NCI-H146 (cell line): ENCODE measurements around the gene MEGF8.
A peak's percentile ranks its signal among the peaks of the same experiment; 100 is the strongest.

ENCODE experiments used
- DNase-seq: peaks from one replicate; lab custom pipeline; 2025; lab: John Stamatoyannopoulos, UW

Gene MEGF8

DNA sequence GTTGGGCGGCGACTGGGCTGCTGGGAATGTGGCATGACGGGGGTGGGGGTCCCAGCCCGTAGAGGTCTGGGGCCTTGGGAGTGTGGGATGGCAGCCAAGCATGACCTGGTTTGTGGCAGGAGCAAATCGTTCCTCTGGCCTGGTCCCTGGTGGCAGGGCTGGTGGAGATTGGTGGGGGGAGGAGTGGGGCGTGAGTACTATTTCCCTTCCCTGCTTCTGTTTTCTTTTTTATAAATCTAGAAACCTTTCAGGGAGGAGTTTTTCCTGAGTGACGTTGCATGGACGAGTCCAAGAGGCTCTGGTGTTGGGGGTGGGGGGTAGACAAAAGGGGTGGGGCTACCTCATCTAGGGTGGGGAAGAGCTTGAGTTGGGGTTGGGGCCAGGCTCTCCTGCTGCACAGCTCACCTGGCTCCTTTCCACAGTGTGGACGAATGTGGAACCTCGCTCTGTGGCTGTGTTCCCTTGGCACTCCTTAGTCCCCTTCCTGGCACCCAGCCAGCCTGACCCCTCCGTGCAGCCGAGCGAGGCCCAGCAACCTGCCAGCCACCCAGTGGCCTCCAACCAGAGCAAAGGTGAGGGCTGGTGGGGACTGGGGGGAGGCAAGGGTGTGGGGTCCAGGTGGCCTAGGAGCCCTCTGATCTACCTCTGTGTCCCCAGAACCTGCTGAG is 39.0 kb upstream of the MEGF8 start:
- no peak for DNase-seq

DNA sequence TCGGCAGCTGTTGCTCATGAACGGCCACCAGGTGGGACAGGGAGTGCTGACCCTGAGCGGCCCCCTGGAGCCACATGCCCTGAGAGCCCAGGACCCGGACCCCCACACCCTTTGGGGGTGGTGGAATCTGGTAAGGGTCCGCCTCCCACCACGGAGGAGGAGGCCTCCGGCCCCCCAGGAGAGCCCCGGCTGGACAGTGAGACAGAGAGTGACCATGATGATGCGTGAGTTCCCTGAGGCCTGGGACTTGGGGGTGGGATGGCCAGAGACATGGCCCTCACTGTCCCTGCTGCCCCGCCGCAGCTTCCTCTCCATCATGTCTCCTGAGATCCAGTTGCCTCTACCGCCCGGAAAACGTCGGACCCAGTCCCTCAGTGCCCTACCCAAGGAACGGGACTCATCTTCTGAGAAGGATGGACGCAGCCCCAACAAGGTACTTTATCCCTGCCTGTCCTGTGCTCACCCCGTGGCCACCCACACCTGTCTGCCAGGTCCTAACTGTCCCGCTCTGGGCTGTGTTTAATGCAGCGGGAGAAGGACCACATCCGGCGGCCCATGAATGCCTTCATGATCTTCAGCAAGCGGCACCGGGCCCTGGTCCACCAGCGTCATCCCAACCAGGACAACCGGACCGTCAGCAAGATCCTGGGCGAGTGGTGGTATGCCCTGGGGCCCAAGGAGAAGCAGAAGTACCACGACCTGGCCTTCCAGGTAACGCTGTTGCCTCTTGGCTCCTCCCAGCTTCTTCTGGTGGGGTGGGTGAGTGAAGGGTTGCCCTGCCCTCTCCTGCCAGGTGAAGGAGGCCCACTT is 38.2 kb upstream of the MEGF8 start:
- DNase-seq, result no peak

DNA sequence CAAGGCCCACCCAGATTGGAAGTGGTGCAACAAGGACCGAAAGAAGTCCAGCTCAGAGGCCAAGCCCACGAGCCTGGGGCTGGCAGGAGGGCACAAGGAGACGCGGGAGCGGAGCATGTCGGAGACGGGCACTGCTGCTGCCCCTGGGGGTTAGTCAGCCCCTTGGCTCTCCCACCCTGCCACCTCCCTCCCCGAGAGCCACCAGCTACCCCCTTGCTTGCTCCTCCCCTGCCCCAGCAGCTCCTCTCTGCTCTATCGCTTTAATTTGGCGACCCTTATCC is 37.7 kb upstream of the MEGF8 start:
- DNase-seq, result no peak

DNA sequence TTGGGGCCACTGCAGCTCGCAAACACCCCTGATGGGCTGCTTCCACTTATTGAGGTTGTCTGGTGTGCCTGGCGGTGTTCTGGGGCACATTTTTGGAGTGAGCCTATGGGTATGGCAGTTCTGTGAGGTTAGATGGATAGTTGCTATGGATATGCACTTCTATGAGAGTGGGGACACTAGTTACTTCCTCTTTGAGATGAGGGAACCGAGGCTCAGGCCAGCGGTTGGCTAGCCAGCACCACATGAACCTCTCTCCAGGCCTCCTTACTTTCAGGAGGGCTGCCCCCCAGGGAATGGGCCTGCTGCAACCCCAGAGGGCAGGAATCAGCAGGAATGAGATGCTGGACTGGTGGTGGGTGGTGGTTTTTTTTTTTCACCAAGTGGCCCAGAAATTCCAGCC is 37.0 kb upstream of the MEGF8 start:
- no peak for DNase-seq

DNA sequence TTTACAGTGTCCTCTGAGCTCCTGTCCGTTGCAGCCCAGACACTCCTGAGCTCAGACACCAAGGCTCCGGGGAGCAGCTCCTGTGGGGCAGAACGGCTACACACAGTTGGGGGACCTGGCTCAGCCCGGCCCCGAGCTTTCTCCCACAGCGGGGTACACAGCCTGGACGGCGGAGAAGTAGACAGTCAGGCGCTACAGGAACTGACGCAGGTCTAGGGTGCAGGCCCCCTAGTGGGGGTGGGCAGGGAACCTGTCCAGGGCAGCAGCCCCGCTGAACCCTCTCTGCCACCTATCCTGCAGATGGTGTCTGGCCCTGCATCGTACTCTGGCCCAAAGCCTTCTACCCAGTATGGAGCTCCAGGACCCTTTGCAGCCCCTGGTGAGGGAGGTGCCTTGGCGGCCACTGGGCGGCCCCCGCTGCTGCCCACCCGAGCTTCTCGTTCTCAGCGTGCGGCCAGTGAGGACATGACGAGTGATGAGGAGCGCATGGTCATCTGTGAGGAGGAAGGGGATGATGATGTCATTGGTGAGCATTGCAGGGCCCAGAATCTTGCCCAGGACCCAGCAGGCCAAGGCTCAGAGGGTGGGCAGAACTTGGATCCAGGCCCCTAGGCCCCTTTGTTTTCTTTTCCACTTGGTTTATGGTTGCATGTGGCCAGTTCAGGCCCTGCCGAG is 36.4 kb upstream of the MEGF8 start:
- DNase-seq, result no peak

DNA sequence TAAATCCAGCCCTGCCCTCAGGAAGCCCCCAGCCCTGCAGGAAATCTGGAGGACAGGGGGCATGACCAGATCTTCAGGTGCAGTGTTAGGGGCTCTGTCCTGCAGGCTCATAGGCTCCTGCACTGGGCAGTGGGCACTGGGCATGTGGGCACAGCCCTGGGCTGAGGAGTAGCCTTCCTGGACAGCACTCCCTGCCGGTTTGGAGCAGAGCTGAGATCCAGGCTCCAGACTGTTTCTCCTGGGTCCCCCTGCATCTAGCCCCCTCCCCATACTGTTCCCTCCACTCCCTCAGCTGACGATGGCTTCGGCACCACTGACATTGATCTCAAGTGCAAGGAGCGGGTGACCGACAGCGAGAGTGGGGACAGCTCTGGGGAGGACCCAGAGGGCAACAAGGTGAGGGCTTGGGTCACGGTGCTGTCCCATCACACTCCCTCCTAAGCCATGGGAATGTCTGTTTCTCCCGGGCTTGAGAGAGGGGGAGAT is 35.8 kb upstream of the MEGF8 start:
- DNase-seq, result no peak

DNA sequence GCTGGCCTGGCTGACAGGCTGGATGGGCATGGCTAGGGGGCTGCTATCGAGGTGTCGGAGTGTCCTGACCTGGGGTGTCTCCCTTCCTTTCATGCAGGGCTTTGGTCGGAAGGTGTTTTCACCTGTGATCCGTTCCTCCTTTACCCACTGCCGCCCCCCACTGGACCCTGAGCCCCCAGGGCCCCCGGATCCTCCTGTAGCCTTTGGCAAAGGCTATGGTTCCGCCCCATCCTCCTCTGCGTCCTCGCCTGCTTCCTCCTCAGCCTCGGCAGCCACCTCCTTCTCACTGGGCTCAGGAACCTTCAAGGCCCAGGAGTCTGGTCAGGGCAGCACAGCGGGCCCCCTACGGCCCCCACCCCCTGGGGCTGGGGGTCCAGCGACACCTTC is 35.3 kb upstream of the MEGF8 start:
- no peak for DNase-seq

DNA sequence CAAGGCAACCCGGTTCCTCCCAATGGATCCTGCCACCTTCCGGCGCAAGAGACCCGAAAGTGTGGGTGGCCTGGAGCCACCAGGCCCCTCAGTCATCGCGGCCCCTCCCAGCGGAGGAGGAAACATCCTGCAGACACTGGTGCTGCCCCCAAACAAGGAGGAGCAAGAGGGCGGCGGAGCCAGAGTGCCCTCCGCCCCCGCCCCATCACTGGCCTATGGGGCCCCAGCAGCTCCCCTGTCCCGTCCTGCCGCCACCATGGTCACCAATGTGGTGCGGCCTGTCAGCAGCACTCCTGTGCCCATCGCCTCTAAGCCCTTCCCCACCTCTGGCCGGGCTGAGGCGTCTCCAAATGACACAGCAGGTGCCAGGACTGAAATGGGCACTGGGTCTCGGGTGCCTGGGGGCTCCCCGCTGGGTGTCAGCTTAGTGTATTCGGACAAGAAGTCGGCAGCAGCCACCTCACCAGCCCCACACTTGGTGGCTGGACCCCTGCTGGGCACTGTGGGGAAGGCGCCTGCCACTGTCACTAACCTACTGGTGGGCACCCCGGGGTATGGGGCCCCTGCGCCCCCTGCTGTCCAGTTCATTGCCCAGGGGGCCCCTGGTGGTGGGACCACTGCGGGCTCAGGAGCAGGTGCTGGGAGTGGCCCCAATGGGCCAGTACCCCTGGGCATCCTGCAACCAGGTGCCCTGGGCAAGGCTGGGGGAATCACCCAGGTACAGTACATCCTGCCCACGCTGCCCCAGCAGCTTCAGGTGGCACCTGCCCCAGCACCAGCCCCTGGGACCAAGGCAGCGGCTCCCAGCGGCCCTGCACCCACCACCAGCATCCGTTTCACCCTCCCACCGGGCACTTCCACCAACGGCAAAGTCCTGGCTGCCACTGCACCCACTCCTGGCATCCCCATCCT is 34.7 kb upstream of the MEGF8 start:
- no peak for DNase-seq

DNA sequence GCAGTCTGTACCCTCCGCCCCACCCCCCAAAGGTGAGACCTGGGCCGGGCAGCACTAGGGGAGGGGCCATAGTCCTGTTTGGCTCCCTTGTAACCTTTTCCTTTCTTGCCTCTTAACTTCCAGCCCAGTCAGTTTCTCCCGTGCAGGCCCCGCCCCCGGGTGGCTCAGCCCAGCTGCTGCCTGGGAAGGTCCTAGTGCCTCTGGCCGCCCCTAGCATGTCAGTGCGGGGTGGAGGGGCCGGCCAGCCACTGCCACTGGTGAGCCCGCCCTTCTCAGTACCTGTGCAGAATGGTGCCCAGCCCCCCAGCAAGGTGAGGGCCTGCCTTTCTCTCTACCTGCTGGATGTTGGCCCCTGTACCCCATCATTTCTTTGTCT is 34.0 kb upstream of the MEGF8 start:
- DNase-seq, result no peak

DNA sequence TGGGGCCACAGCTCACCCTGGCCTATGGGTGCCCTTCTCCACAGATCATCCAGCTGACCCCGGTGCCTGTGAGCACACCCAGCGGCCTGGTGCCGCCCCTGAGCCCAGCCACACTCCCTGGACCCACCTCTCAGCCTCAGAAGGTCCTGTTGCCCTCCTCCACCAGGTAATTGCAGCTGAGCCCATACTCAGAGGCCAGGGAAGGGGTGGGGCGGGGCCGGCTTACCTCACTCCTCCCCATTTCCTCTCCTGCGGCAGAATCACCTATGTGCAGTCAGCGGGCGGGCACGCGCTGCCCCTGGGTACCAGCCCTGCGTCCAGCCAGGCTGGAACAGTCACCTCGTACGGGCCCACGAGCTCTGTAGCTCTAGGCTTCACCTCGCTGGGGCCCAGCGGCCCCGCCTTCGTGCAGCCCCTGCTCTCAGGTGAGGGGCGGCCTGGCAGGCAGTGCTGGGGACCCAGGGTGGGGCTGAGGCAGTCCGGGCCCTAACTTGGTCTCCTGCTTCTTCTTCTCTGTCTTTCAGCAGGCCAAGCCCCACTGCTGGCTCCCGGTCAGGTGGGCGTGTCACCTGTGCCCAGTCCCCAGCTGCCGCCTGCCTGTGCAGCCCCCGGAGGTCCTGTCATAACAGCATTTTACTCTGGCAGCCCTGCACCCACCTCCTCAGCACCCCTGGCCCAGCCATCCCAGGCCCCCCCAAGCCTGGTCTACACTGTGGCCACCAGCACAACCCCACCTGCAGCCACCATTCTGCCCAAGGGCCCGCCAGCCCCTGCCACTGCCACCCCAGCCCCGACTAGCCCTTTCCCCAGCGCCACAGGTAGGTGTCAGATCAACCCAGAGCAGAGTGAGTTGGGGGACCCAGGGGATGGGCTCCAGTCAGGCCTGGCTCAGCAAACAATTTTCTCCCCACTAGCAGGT is 33.1 kb upstream of the MEGF8 start:
- no peak for DNase-seq

DNA sequence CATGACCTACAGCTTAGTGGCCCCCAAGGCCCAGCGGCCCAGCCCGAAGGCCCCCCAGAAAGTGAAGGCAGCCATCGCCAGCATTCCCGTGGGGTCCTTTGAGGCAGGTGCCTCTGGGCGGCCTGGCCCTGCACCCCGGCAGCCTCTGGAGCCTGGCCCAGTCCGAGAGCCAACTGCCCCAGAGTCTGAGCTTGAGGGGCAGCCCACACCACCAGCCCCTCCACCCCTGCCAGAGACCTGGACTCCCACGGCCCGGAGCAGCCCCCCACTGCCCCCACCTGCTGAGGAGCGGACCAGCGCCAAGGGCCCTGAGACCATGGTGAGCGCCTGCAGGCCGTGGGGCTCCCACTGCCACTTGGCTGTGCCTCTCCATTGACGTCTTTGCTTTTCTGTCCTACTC is 32.5 kb upstream of the MEGF8 start:
- DNase-seq, result no peak

DNA sequence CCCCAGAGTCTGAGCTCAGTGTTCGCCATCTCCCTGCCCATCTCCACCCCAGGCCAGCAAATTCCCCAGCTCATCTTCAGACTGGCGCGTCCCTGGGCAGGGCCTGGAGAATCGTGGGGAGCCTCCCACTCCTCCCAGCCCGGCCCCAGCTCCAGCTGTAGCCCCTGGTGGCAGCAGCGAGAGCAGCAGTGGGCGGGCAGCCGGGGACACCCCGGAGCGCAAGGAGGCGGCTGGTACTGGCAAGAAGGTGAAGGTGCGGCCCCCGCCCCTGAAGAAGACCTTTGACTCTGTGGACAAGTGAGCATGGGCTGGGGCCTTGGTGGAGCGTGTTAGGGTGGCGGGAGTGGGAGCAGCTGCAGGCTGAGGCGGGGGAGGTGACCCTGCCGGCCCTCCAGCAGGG is 31.9 kb upstream of the MEGF8 start:
- DNase-seq, result no peak

DNA sequence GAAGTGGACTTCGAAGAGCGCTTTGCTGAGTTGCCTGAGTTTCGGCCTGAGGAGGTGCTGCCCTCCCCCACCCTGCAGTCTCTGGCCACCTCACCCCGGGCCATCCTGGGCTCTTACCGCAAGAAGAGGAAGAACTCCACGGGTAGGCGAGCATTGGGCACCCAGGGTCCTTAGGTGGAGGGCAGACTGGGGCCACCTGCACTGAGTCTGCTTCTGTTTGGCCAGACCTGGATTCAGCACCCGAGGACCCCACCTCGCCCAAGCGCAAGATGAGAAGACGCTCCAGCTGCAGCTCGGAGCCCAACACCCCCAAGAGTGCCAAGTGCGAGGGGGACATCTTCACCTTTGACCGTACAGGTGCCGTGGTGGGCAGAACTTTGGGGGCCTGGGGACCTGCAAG is 31.5 kb upstream of the MEGF8 start:
- DNase-seq, result no peak

DNA sequence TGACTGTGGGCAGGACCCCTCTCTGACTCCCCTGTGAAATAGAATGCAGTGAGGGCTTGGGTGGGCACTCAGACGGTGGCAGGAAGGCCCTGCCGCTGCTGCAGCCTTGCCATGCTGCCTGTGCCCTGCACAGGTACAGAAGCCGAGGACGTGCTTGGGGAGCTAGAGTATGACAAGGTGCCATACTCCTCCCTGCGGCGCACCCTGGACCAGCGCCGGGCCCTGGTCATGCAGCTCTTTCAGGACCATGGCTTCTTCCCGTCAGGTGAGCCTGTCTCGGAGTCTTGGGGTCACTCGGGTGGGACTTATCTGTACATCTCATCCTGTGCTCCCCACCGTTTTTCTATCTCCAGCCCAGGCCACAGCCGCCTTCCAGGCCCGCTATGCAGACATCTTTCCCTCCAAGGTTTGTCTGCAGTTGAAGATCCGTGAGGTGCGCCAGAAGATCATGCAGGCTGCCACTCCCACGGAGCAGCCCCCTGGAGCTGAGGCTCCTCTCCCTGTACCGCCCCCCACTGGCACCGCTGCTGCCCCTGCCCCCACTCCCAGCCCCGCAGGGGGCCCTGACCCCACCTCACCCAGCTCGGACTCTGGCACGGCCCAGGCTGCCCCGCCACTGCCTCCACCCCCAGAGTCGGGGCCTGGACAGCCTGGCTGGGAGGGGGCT is 30.8 kb upstream of the MEGF8 start:
- no peak for DNase-seq

DNA sequence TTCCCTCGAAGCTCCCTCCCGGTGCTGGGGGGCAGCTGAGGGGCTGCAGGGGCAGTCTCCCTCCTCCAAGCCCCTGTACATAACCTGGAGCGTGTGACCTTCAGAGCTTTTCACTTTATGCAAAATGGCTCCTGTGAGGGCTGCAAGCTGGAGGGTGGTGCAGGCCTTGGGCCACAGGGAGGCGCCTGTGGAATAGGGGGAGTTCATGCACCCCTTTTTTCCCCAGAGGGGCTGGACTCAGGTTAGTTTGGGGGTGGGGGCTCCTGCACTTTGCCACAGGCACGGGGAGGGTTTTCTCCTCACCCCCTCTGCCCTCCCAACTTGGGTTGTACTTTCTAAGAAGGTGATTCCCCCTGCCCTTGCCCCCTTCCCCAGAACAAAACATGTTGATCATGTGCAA is 30.1 kb upstream of the MEGF8 start:
- no peak for DNase-seq

DNA sequence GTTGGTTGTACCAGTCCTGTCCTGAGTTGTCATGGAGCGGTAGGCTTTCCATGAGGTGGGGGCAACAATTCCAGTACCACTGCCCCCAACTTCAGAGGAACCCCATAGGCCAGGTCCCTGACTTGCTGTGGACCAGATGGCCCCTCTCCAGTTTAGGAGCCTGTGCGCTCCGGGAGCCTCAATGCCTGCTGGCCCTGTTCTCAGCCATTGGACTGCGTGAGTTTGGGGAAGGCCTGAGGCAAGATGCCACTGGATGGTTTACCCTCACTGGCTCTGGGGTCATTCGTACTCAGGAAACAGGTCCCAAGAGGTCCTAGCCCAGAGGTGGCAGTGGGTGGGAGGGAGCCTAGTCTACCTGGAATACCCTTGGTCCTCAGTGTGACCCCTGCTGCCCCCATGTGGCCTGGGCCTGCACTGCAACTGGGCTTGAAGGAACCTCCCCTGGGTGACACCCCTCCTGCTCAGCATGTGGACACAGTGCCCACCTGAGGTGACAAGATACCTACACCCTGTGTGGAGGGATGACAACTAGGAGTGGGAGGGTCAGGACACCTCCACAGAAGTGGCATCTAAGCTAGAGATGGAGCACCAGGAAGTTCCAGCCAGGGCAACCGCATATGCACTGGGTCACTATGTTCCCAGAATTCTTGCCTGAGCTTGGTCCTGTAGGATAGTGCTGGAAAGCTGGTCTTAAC is 29.5 kb upstream of the MEGF8 start:
- DNase-seq, result peak; percentile 82

DNA sequence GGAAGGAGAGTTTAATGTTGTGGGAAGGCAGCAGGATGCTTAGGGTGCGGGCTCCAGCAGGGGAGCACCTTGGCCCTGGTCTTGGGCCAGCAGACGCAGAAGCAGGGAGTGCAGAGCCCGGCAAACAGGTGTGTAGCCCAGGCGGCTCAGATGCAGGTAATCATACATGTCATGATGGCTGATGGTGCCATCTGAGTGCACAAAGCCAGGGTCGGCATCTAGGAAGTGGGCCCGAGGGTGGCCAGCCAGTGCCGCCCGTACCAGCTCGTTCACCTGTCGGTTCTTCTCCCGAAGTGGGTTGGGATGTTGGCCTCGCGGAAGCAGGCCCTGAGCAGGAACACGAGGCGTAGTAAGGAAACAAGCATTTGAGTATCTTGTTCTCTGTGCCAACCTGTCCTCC is 28.4 kb upstream of the MEGF8 start:
- no peak for DNase-seq

DNA sequence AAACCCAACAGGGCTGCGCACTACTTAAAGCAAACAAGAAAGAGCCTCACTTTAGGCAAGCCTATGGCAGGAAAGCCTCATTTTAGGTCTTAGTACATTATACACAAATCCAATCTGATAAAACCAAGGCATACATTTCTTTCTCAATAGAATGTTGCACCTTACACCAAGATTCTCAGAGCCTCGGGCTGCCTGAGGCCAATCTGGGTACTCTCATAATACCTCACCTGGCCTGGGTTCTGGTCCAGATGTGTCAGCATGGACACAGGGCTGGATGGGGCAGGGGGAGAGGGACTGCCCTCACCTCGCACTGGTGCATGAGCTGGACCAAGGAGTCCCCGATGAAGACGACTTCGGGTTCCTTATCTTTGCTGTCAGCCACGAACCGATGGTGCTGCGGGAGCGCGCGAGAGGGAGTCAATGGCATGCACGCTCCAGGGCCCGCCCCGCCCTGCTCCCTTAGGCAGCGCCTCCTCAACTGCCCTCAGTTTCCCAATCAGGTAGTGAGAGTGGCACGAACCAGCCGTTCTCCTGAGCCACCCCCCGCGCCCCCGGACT is 23.7 kb upstream of the MEGF8 start, which contains the start of gene PRR19:
PRR19 (plus strand) TSS at position 487 of the 558 bp plus-strand sequence. CDS start 7,453 bp downstream, outside the sequence.
- peak; percentile 66 for DNase-seq

DNA sequence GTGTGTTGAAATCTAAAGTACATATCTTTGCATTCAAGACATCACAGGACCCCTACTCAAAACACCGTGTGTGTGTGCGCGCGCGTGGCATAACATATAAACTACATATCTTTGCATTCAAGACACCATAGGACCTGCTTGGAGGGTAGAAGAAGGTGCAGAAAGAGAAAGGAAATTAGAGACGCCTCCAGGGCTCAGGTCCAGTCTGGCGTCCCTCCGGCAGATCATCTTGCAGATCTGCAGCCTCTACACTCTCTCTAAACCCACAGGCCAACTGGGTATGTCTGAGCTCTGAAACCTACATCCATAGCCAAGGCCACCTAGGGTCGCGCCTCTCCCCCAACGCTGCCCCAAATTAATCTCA is 22.4 kb upstream of the MEGF8 start:
- DNase-seq, result peak; percentile 66

DNA sequence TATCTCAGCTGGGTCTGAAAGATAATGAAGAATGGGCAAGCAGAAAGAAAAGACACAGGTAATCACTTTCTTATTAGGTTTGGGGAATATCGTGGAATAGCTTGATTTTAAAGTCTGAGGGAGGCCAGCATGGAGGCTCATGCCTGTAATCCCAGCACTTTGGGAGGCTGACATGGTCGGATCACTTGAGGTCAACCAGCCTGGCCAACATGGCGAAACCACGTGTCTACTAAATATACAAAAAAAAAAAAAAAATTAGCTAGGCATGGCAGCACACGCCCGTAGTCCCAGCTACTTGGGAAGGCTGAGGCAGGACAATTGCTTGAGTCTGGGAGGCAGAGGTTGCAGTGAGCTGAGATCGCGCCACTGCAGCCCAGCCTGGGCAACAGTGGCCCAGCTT is 21.6 kb upstream of the MEGF8 start:
- peak; percentile 36 for DNase-seq
